ENCODE results near the gene UTS2.

Gene UTS2

DNA sequence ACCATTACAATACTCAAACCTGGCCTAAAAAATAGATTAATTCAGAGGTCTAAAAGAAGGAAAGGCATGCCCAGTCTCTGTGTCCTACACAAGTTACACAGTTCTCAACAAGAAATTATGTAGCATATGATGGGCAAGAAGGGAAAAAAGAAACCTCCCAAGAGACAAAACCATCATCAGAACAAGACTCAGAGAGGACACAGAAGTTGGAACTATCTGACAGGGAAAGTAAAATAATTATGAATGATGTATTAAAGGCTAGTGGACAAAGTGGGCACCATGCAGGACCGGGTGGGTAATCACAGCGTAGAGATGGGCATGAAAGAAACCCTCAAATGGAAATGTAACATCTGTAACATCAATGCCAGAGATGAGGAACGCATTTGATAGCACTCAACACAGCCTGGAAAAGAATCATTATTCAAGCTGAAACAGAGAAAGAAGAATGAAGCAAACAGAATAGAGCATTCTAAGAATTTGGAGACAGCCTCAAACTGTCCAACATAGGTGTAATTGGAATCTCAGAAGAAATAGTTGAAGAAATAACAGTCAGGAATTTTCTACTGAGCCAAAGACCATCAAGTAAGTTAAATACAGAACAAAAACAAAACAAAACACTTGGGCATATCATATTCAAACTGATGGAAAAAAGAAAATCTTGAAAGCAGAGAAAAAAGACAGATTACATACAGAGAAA, 39.0 kb downstream of the UTS2 start:
- no peak for DNase-seq (ENCODE audit: low read depth, low spot score)

DNA sequence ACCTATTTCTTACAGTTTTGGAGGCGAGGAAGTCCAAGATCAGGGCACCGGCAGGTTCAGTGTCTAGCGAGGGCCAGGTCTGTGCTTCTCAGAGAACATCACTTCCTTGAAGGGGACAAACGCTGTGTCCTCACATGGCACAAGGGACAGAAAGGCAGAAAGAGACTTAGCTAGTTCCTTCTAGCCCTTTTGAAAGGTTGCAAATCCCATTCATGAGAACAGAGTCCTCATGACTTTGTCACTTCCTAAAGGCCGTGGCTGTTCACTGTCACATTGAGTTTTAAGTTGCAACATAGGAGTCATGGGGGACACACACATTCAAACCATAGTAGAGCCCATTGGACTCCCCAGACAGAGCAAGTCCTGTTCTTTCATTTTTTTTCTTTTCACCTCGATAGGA, 41.4 kb downstream of the UTS2 start:
- no peak for DNase-seq (ENCODE audit: low read depth, low spot score)

DNA sequence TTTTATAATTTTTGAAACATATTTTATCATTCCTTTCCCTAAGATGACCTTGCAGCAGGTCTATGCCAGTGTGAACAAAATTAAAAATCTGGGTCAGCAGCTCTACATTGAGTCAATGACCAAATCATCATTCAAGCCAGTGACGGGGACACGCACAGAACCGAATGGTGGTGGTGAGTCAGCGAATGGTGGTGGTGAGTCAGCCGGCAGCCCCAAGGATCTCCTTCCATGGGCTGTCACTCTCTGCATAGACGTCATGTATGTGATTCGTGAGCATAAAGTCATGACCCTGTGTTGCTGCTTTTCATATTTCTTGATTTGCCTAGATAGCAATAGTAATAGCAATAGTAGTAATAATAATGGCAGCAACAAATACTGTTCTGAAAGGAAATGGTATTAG, 42.5 kb downstream of the UTS2 start:
- DNase-seq (ENCODE audit: low read depth, low spot score): no peak

DNA sequence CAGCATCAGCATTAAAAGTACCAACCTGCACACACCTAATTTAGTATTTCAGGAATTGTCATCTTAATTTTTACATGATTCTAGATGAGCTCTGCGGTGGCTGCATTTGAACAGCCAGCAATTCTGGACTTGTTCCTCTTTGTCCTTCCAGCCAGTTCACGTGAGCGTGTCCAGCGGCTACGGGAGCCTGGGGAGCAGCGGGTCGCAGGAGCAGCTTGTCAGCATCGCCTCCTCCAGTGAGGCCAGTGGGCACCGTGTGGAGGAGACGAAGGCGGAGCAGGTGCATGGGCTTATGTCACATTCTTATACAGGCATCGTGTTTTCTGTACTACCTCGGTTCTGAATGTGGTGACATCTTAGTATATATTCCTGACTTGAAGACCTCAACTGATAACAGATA, 43.1 kb downstream of the UTS2 start:
- no peak for DNase-seq (ENCODE audit: low read depth, low spot score)

DNA sequence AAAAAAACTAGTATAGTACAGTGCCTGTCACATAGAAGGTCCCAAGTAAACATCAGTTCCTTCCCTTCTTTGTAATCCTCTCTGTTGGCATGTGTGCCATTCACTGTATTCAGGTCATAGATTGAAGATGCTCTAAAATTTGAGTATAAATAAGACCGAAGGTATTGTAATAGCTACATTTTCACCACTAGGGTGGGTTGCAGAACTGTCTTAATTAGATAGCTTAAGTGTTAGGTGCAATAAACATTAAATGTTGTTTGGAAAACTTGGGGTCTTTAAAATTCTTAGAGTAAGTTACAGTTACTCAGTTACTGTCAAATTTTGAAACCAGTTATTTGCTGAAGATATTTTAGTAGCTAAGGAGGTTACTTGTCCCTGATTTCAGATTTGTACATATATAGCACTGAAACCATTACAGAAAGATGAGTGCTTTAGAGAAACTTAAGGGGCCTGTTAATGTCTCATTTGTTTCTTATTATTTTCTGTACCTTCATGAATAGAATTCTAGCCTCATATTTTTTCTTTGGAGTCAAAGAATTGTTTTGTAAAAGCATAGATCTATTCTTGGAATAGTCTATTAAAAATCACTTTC, 44.5 kb downstream of the UTS2 start:
- no peak for DNase-seq (ENCODE audit: low read depth, low spot score)

DNA sequence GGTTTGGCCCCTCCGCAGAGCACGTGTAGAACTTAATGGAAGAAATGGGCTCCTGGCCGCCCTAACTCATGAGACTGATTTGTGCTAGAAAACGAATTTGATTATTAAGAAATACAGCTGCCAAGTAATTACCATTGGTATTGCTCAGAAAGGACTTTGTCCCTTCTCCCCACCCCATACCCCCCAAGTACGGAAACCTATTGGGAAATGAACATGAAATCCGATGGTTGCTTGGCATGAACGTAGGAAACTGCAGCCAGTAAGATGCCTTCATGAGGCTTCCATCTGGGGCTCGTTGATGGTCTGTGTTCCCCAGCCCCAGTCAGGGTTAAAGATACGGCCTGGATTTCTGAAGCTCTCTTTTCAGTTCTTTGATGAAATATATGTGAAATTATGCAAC, 47.4 kb downstream of the UTS2 start:
- no peak for DNase-seq (ENCODE audit: low read depth, low spot score)

Data from activated CD4-positive, CD25-positive, alpha-beta regulatory T cell treated with anti-CD3 and anti-CD28 coated beads, Interleukin-2, amount 50 U/mL, for 16 hours (primary cell).